Panc1 (cell line): ENCODE measurements around the gene KRTAP4-4. TPM values are rescaled to one million over a fixed set of nuclear protein-coding genes. Genes with fewer than 3 reads are reported as not detected.

Experiments used
- ATAC-seq: fragments of 200-7000 bp; cut with Tn5 transposase; 2 replicates; pipeline ENCODE4 v1.9.1; 2020; ENCODE audit warnings: mild to moderate bottlenecking, moderate library complexity
- BruUV-seq: library from RNA; stranded (reverse); fragments of 400-500 nt; replicated peaks from 2 replicates; lab custom pipeline; 2021; lab: Mats Ljungman, UMichigan
- CTCF ChIA-PET: fragments of 300-600 bp; sonication (Branson Sonifier 250); formaldehyde crosslinking; loops from one replicate; lab custom pipeline; 2022; ENCODE audit warnings: antibody characterized with exemption; lab: Charles Lee
- POLR2A ChIA-PET: fragments of 300-600 bp; sonication (Branson Sonifier 250); formaldehyde crosslinking; loops from one replicate; lab custom pipeline; 2022; ENCODE audit warnings: antibody characterized with exemption; lab: Charles Lee
- DNase-seq: peaks from one replicate; pipeline ENCODE4 v3.0.0-alpha.2; 2010; ENCODE audit warnings: low read depth, low spot score
- H3K27ac ChIP-seq: 2 replicates; pipeline ENCODE4 v1.5.1; 2011; ENCODE audit warnings: mild to moderate bottlenecking, low read length, inconsistent platforms
- H3K27me3 ChIP-seq: fragments of 200-500 bp; sonication (Bioruptor generic); 2 replicates; pipeline ENCODE4 v1.6.0; 2014; ENCODE audit warnings: low read length, inconsistent platforms; ENCODE audit not compliant: control insufficient read depth, insufficient read depth
- H3K36me3 ChIP-seq: fragments of 200-500 bp; sonication (Bioruptor generic); 2 replicates; pipeline ENCODE4 v1.5.1; 2014; ENCODE audit warnings: inconsistent platforms, mild to moderate bottlenecking, low read length, moderate library complexity; ENCODE audit not compliant: control insufficient read depth, insufficient read depth
- H3K4me1 ChIP-seq: 2 replicates; pipeline ENCODE4 v1.5.1; 2011; ENCODE audit warnings: inconsistent platforms, mild to moderate bottlenecking, low read length, moderate library complexity; ENCODE audit not compliant: control insufficient read depth, insufficient read depth
- H3K4me3 ChIP-seq, 2 experiments: 2 replicates each; pipeline ENCODE4 v1.5.1; 2011 to 2012; ENCODE audit warnings: low read depth in 2 of 2, low read length in 2 of 2, mild to moderate bottlenecking in 2 of 2, inconsistent platforms in 1 of 2, moderate library complexity in 1 of 2
- H3K9me3 ChIP-seq: fragments of 200-500 bp; sonication (Bioruptor generic); 2 replicates; pipeline ENCODE4 v1.5.1; 2014; ENCODE audit warnings: low read depth, mild to moderate bottlenecking, inconsistent platforms, low read length, moderate library complexity; ENCODE audit not compliant: control insufficient read depth, insufficient read depth
- POLR2AphosphoS5 ChIP-seq: IDR thresholded peaks from 2 replicates; pipeline ENCODE4 v1.6.1; 2012; ENCODE audit warnings: mild to moderate bottlenecking, low read depth, low read length, moderate library complexity
- SIN3A ChIP-seq: IDR thresholded peaks from 2 replicates; pipeline ENCODE4 v1.6.1; 2012; ENCODE audit warnings: low read depth, mild to moderate bottlenecking, low read length, moderate library complexity, borderline replicate concordance; ENCODE audit not compliant: insufficient read depth
- TCF7L2 ChIP-seq: IDR thresholded peaks from 2 replicates; pipeline ENCODE4 v1.6.1; 2011; ENCODE audit warnings: mild to moderate bottlenecking, low read depth, low read length, inconsistent platforms
- in situ Hi-C: cut with HindIII; loops from 2 replicates; pipeline ENCODE4 v1.10.0; 2016; ENCODE audit warnings: low sequenced_read_pairs, low pct_unique_long_range_greater_than_20kb
- intact Hi-C: fragments of 100-400 bp; cut with micrococcal nuclease; formaldehyde crosslinking; loops from one replicate; pipeline ENCODE4 v1.10.0; 2022; ENCODE audit not compliant: unreplicated experiment
- total RNA-seq: library from RNA; stranded (reverse); gene quantifications from one replicate; pipeline ENCODE4 v1.2.1, GENCODE V29; 2021; ENCODE audit not compliant: unreplicated experiment
- TF ChIP-seq, protein P1 (sequence below): fragments of 450-650 bp; IDR thresholded peaks from 2 replicates; pipeline ENCODE4 v1.5.1; 2017; ENCODE audit warnings: mild to moderate bottlenecking
- TF ChIP-seq, protein P2 (sequence below), 2 experiments: IDR thresholded peaks; 2 replicates each; pipeline ENCODE4 v1.6.1; 2011 to 2012; ENCODE audit warnings: low read depth in 2 of 2, control low read depth in 1 of 2, low read length in 1 of 2, mild to moderate bottlenecking in 1 of 2, moderate library complexity in 1 of 2; ENCODE audit not compliant: insufficient read depth in 1 of 2

The KRTAP4-4 gene
- total RNA-seq, 1 experiment from 2014 or later: not detected

DNA sequence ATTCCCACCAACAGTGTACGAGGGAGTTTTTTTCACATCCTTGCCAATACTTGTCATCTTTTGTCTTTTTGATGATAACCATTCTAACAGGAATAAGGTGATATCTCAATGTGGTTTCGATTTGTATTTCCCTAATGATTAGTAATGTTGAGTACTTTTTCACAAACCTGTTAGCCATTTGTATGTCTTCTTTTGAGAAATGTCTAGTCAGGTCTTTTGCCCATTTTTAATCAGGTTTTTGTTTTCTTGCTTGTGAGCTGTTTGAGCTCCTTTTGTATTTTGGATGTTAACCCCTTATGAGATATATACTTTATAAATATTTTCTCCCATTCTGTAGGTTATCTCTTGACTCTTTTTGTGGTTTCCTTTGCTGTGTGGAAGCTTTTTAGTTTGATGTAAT is 9.0 kb downstream of the KRTAP4-4 start:
- Histone ChIP-seq H3K4me3 (no peak overlapping the region), H3K27ac (no peak overlapping the region), H3K36me3 (no peaks in the 10 kb centered on the region), H3K27me3 (no peaks in the 10 kb centered on the region), H3K9me3 (no peaks in the 10 kb centered on the region), H3K4me1 (no peaks in the 10 kb centered on the region)
- TF ChIP-seq, protein P1, sequence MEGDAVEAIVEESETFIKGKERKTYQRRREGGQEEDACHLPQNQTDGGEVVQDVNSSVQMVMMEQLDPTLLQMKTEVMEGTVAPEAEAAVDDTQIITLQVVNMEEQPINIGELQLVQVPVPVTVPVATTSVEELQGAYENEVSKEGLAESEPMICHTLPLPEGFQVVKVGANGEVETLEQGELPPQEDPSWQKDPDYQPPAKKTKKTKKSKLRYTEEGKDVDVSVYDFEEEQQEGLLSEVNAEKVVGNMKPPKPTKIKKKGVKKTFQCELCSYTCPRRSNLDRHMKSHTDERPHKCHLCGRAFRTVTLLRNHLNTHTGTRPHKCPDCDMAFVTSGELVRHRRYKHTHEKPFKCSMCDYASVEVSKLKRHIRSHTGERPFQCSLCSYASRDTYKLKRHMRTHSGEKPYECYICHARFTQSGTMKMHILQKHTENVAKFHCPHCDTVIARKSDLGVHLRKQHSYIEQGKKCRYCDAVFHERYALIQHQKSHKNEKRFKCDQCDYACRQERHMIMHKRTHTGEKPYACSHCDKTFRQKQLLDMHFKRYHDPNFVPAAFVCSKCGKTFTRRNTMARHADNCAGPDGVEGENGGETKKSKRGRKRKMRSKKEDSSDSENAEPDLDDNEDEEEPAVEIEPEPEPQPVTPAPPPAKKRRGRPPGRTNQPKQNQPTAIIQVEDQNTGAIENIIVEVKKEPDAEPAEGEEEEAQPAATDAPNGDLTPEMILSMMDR: no peak
- no peak for TF ChIP-seq SIN3A
- no peak for TF ChIP-seq POLR2AphosphoS5
- TF ChIP-seq, protein P2, sequence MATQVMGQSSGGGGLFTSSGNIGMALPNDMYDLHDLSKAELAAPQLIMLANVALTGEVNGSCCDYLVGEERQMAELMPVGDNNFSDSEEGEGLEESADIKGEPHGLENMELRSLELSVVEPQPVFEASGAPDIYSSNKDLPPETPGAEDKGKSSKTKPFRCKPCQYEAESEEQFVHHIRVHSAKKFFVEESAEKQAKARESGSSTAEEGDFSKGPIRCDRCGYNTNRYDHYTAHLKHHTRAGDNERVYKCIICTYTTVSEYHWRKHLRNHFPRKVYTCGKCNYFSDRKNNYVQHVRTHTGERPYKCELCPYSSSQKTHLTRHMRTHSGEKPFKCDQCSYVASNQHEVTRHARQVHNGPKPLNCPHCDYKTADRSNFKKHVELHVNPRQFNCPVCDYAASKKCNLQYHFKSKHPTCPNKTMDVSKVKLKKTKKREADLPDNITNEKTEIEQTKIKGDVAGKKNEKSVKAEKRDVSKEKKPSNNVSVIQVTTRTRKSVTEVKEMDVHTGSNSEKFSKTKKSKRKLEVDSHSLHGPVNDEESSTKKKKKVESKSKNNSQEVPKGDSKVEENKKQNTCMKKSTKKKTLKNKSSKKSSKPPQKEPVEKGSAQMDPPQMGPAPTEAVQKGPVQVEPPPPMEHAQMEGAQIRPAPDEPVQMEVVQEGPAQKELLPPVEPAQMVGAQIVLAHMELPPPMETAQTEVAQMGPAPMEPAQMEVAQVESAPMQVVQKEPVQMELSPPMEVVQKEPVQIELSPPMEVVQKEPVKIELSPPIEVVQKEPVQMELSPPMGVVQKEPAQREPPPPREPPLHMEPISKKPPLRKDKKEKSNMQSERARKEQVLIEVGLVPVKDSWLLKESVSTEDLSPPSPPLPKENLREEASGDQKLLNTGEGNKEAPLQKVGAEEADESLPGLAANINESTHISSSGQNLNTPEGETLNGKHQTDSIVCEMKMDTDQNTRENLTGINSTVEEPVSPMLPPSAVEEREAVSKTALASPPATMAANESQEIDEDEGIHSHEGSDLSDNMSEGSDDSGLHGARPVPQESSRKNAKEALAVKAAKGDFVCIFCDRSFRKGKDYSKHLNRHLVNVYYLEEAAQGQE (IDR thresholded peaks at IDR 0.05; ENCODE audit: insufficient read depth in 1 of 2, low read depth in 2 of 2, low read length in 1 of 2): no peak
- no peak for TF ChIP-seq TCF7L2
- ChIA-PET CTCF (no interaction called here), POLR2A (no interaction called here)
- in situ Hi-C loops: no loop called here
- no TSS peak for BruUV-seq
- ATAC-seq (no peak), DNase-seq (no peak)
- intact Hi-C loops: no loop called here

DNA sequence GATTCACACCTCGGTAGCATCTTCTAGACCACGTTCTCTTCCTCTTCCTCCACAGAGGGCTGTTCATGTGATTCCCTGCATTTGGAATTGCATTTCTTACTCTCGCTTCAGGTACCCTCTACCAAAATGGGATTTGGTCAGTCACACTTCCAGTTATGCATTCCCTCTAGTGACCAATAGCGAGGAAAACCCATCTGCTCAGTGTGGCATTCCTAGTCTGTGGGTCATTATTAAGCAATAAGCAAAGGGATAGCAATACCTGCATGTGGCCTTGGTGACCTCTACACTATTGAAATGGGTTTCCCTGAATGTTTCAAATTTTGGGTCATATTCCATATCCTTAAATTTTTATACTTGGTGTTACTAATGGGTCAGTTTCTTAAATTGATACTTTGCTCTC is 10.5 kb downstream of the KRTAP4-4 start:
- in situ Hi-C loops: no loop called here
- H3K27me3 ChIP-seq: no peaks in the 10 kb centered on the region
- DNase-seq (no peak), ATAC-seq (no peak)
- no peak overlapping the region for H3K4me3 ChIP-seq
- CTCF ChIA-PET: no interaction called here
- no peak overlapping the region for H3K27ac ChIP-seq
- POLR2A ChIA-PET: no interaction called here
- intact Hi-C loops: no loop called here
- no peaks in the 10 kb centered on the region for H3K4me1 ChIP-seq
- no TSS peak for BruUV-seq
- no peak for TF ChIP-seq POLR2AphosphoS5
- TF ChIP-seq TCF7L2: no peak
- TF ChIP-seq SIN3A: no peak
- TF ChIP-seq, protein P2 (IDR thresholded peaks at IDR 0.05; ENCODE audit: insufficient read depth in 1 of 2, low read depth in 2 of 2, low read length in 1 of 2): no peak
- TF ChIP-seq, protein P1: no peak
- H3K9me3 ChIP-seq: no peaks in the 10 kb centered on the region
- no peaks in the 10 kb centered on the region for H3K36me3 ChIP-seq
